Measurements from ENCODE around the gene CDK5R1.

GRCh38 chr17:32492648-32493289 is 6.0 kb downstream of the CDK5R1 start:
- TF ChIP-seq CTCF (IDR thresholded peaks at IDR 0.05; ENCODE audit: low read length) (no peak), EZH2phosphoT487 (IDR thresholded peaks at IDR 0.05; ENCODE audit: low read length) (no peak)
